MCF 10A (cell line): ENCODE results near the gene NEK1. TPM values are rescaled to one million over a fixed set of nuclear protein-coding genes. Genes with fewer than 3 reads are reported as not detected.
"Not testable (repeated sequence)": the region's sequence is repeated elsewhere in the genome, so short reads cannot be mapped to it uniquely, and the experiment has no call there.

ENCODE experiments used
- BruUV-seq: library from RNA; stranded (reverse); fragments of 400-500 nt; replicated peaks from 2 replicates; lab custom pipeline; 2021; lab: Mats Ljungman, UMichigan
- CTCF ChIA-PET: fragments of 300-600 bp; sonication (Branson Sonifier 250); formaldehyde crosslinking; extraction: SDS; loops from one replicate; lab custom pipeline; 2021; ENCODE audit warnings: antibody characterized with exemption, inconsistent platforms; lab: Yijun Ruan, JAX
- POLR2A ChIA-PET: fragments of 300-600, 350-650 bp; sonication (Branson Sonifier 250); formaldehyde crosslinking; extraction: SDS; loops from one replicate; lab custom pipeline; 2020; ENCODE audit warnings: antibody characterized with exemption, inconsistent platforms; lab: Yijun Ruan, JAX
- DNase-seq: peaks from one replicate; pipeline ENCODE4 v3.0.0-alpha.2; 2018; ENCODE audit not compliant: unreplicated experiment
- H3K27ac Mint-ChIP-seq: one replicate; pipeline ENCODE4 v1.8.0; 2022; ENCODE audit warnings: mild to moderate bottlenecking, low read depth, mixed read lengths; ENCODE audit not compliant: unreplicated experiment
- H3K27me3 Mint-ChIP-seq: one replicate; pipeline ENCODE4 v1.8.0; 2022; ENCODE audit warnings: mixed read lengths; ENCODE audit not compliant: insufficient read depth, unreplicated experiment
- H3K36me3 Mint-ChIP-seq: one replicate; pipeline ENCODE4 v1.8.0; 2022; ENCODE audit warnings: mild to moderate bottlenecking, moderate library complexity, mixed read lengths; ENCODE audit not compliant: insufficient read depth, unreplicated experiment
- H3K4me1 Mint-ChIP-seq: one replicate; pipeline ENCODE4 v1.8.0; 2022; ENCODE audit warnings: mixed read lengths; ENCODE audit not compliant: insufficient read depth, unreplicated experiment
- H3K4me3 Mint-ChIP-seq: one replicate; pipeline ENCODE4 v1.8.0; 2022; ENCODE audit warnings: mild to moderate bottlenecking, moderate library complexity, mixed read lengths; ENCODE audit not compliant: unreplicated experiment
- H3K9me3 Mint-ChIP-seq: one replicate; pipeline ENCODE4 v1.8.0; 2022; ENCODE audit warnings: mixed read lengths; ENCODE audit not compliant: unreplicated experiment
- intact Hi-C: fragments of 100-400 bp; cut with micrococcal nuclease; formaldehyde crosslinking; loops from 2 replicates; pipeline ENCODE4 v1.14.1; 2022
- total RNA-seq: library from RNA; stranded (reverse); gene quantifications from 2 replicates; pipeline ENCODE4 v1.2.3, GENCODE V29; 2022
- TF ChIP-seq, protein P1 (sequence below): fragments of 200-600 bp; IDR thresholded peaks from one replicate; pipeline ENCODE4 v1.8.0; 2022; ENCODE audit warnings: antibody characterized with exemption, mild to moderate bottlenecking; ENCODE audit not compliant: unreplicated experiment

The NEK1 gene
- total RNA-seq, 1 experiment from 2014 or later, result 15.5 TPM

DNA sequence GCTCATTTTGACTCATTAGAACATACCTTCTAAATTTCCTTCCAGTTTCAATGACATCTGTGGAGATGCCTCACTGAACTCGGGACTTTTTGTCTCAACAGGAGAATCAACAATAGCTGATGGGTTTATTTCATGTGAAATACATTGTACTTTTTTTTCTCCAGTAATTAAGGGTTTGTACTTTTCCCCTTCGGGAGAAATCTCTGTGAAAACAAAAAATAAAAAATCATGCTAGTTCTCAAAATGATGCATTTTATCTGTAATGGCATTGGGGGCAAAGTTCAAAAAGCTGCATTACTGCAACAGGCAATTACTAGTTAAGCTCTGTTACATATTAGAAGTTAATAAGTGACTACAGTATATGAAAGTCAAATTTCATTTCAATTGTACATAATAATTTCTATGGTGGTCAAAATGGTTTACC, 174.3 kb downstream of the NEK1 start:
- H3K4me3 Mint-ChIP-seq, result no peak overlapping the region
- no TSS peak for BruUV-seq
- TF ChIP-seq, protein P1, sequence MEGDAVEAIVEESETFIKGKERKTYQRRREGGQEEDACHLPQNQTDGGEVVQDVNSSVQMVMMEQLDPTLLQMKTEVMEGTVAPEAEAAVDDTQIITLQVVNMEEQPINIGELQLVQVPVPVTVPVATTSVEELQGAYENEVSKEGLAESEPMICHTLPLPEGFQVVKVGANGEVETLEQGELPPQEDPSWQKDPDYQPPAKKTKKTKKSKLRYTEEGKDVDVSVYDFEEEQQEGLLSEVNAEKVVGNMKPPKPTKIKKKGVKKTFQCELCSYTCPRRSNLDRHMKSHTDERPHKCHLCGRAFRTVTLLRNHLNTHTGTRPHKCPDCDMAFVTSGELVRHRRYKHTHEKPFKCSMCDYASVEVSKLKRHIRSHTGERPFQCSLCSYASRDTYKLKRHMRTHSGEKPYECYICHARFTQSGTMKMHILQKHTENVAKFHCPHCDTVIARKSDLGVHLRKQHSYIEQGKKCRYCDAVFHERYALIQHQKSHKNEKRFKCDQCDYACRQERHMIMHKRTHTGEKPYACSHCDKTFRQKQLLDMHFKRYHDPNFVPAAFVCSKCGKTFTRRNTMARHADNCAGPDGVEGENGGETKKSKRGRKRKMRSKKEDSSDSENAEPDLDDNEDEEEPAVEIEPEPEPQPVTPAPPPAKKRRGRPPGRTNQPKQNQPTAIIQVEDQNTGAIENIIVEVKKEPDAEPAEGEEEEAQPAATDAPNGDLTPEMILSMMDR, result no peak
- intact Hi-C loops, result no loop called here
- peaks cover 5% of the 10 kb centered on the region for H3K4me1 Mint-ChIP-seq
- no peaks in the 10 kb centered on the region for H3K27me3 Mint-ChIP-seq
- H3K36me3 Mint-ChIP-seq, result no peaks in the 10 kb centered on the region
- no peak overlapping the region for H3K27ac Mint-ChIP-seq
- POLR2A ChIA-PET, result interaction anchor here (0.5 to 1.1 kb wide), 2 partner anchors 72 to 337 kb away, joined by 3 read pairs; no protein-coding TSS in a partner anchor
- DNase-seq, result no peak
- CTCF ChIA-PET, result interaction anchor here (1.2 kb wide), 1 partner anchor 412 kb away, joined by 3 read pairs; no protein-coding TSS in a partner anchor
- no peaks in the 10 kb centered on the region for H3K9me3 Mint-ChIP-seq

DNA sequence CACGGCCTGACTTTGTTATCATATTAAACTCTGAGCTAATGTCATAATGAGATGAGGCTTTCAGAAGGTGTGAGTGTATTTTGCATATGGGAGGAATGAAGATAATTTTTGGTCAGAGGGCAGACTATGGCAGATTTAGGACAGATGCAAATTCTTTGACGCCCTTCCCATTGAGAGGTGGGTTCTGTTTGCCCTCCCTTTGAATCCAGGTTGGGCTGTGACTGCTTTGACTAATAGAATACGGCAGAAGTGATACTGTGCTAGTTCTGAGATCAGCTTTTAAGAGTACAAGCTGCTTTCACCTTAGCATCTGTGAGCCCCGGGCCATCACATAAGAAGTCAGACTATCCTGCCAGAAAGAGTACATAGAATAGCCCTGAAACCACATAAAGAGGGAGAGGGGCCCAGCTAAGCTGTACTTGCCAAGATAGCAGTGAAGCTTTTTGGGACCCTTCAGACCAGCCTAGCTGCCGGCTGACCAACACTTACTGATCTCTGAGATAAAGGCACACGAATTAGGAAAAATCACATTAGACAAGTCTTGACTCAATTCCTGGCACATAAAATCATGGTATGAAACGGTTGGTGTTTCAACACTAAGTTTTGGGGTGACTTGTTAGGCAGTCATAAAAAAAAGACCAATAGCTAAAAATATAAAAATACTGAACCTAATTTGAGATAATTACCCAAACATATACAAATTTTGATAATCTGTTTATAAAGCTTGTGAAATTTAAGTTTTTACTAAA, 174.9 kb downstream of the NEK1 start:
- CTCF ChIA-PET, result interaction anchor here (0.7 to 1.2 kb wide), 2 partner anchors 10 to 412 kb away, joined by 3 read pairs; no protein-coding TSS in a partner anchor

DNA sequence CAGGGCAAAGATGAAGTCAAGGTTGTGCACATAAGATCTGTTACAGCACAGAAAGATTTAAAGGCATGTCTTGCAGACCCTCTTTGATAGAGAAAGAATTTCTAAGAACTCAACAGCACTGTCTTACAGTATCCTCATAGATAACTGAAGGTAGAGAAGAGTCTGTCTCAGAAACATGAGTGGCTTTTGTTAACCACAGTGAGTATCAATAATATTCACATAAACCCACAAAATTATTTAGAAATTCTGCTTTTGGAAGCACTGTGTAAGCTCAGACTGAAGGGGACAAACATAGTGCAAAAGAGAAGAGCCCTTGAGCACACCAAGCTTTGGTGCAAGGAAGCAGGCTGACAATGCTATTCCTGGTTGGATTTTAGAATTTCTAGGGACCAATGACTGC, 175.6 kb downstream of the NEK1 start:
- Mint-ChIP-seq H3K4me1 (peaks cover 5% of the 10 kb centered on the region), H3K27ac (no peak overlapping the region), H3K27me3 (no peaks in the 10 kb centered on the region), H3K4me3 (no peak overlapping the region), H3K9me3 (no peaks in the 10 kb centered on the region), H3K36me3 (no peaks in the 10 kb centered on the region)
- intact Hi-C loops, result no loop called here
- no TSS peak for BruUV-seq
- no peak for DNase-seq
- TF ChIP-seq, protein P1, result no peak
- ChIA-PET POLR2A (interaction anchor here (1.0 kb wide), 1 partner anchor 197 kb away, joined by 3 read pairs; no protein-coding TSS in a partner anchor), CTCF (interaction anchor here (0.7 kb wide), 1 partner anchor 9 kb away, joined by 3 read pairs; no protein-coding TSS in a partner anchor)

More for the DNA sequence above, 174.9 kb downstream of the NEK1 start:
- DNase-seq, result no peak
- POLR2A ChIA-PET, result interaction anchor here (0.5 to 1.1 kb wide), 3 partner anchors 71 to 336 kb away, joined by 3 read pairs; no protein-coding TSS in a partner anchor
- Mint-ChIP-seq H3K9me3 (no peaks in the 10 kb centered on the region), H3K27ac (no peak overlapping the region), H3K36me3 (no peaks in the 10 kb centered on the region), H3K27me3 (no peaks in the 10 kb centered on the region), H3K4me1 (peaks cover 5% of the 10 kb centered on the region), H3K4me3 (no peak overlapping the region)
- intact Hi-C loops, result no loop called here
- TF ChIP-seq, protein P1, result no peak
- no TSS peak for BruUV-seq

DNA sequence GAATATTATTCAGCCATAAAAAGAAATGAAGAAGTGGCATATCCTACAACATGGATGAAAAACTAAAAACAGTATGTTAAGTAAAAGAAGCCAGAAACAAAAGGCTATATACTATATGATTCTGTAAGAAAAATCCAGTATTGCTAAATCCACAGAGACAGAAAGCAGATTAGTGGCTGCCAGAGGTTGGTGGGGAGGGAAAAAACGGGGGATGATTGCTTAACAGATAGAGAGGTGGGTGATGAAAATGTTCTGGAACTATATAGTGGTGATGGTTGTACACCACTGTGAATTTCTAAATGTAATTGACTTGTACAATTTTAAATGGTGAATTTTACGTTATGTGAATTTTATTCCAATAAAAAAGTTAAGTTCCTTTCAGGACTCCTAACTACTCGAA, 184.0 kb downstream of the NEK1 start:
- Mint-ChIP-seq H3K27ac (no peak overlapping the region), H3K36me3 (peaks cover 18% of the 10 kb centered on the region), H3K9me3 (no peaks in the 10 kb centered on the region), H3K27me3 (no peaks in the 10 kb centered on the region), H3K4me3 (no peak overlapping the region), H3K4me1 (no peaks in the 10 kb centered on the region)
- no TSS peak for BruUV-seq
- DNase-seq, result no peak
- CTCF ChIA-PET, result interaction anchor here (0.9 kb wide), 1 partner anchor 9 kb away, joined by 3 read pairs; no protein-coding TSS in a partner anchor
- TF ChIP-seq, protein P1, result no peak
- POLR2A ChIA-PET, result no interaction called here
- intact Hi-C loops, result no loop called here

DNA sequence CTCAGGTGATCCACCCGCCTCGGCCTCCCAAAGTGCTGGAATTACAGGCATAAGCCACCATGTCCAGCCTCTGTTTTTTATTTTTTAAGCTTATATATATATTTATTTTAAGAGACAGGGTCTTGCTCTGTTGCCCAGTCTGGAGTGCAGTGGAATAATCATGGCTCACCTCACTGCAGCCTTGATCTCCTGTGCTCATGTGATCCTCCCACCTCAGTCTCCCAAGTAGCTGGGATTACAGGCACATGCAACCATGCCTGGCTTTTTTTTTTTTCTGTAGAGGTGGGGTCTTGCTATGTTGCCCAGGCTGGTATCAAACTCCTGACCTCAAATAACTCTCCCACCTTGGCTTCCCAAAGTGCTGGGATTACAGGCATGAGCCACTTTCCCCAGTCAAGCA, 184.7 kb downstream of the NEK1 start:
- POLR2A ChIA-PET, BruUV-seq, intact Hi-C loops, H3K27ac Mint-ChIP-seq, H3K4me1 Mint-ChIP-seq, DNase-seq, H3K27me3 Mint-ChIP-seq, H3K9me3 Mint-ChIP-seq, H3K4me3 Mint-ChIP-seq: not testable (repeated sequence)
- CTCF ChIA-PET, result interaction anchor here (0.9 kb wide), 1 partner anchor 10 kb away, joined by 3 read pairs; no protein-coding TSS in a partner anchor
- peaks cover 18% of the 10 kb centered on the region for H3K36me3 Mint-ChIP-seq
